WTC11 (cell line): ENCODE data around the gene GPC5. TPM values are rescaled to one million over a fixed set of nuclear protein-coding genes. Genes with fewer than 3 reads are reported as not detected.

Source experiments
- ATAC-seq: fragments of 200-7000 bp; cut with Tn5 transposase; 2 replicates; pipeline ENCODE4 v1.10.0; 2021; ENCODE audit warnings: mild to moderate bottlenecking, moderate library complexity
- CTCF ChIA-PET: fragments of 300-600 bp; sonication (Branson Sonifier 250); formaldehyde crosslinking; loops from one replicate; lab custom pipeline; 2021; ENCODE audit warnings: antibody characterized with exemption; lab: Charles Lee
- POLR2A ChIA-PET: fragments of 350-600 bp; sonication (Branson Sonifier 250); formaldehyde crosslinking; loops from one replicate; lab custom pipeline; 2021; ENCODE audit warnings: antibody characterized with exemption; lab: Charles Lee
- DNase-seq: peaks from one replicate; pipeline ENCODE4 v3.0.0; 2021; ENCODE audit warnings: low spot score
- H3K27ac Mint-ChIP-seq: 2 replicates; pipeline ENCODE4 v1.8.0; 2021; ENCODE audit warnings: mixed read lengths
- H3K27me3 Mint-ChIP-seq: 2 replicates; pipeline ENCODE4 v1.8.0; 2021; ENCODE audit warnings: low read depth, mild to moderate bottlenecking, moderate library complexity, mixed read lengths
- H3K36me3 Mint-ChIP-seq: 2 replicates; pipeline ENCODE4 v1.8.0; 2021; ENCODE audit warnings: mixed read lengths
- H3K4me1 Mint-ChIP-seq: 2 replicates; pipeline ENCODE4 v1.8.0; 2022; ENCODE audit warnings: mixed read lengths
- H3K4me3 Mint-ChIP-seq: 2 replicates; pipeline ENCODE4 v1.8.0; 2021; ENCODE audit warnings: mild to moderate bottlenecking, moderate library complexity, mixed read lengths
- H3K9me3 Mint-ChIP-seq: 2 replicates; pipeline ENCODE4 v1.8.0; 2021; ENCODE audit warnings: mixed read lengths
- CREM ChIP-seq: sonication (generic); formaldehyde crosslinking; IDR thresholded peaks from 2 replicates; pipeline ENCODE4 v1.8.1; 2022; ENCODE audit warnings: mild to moderate bottlenecking, missing genetic modification reagents, moderate library complexity
- E2F1 ChIP-seq: sonication (generic); formaldehyde crosslinking; IDR thresholded peaks from 2 replicates; pipeline ENCODE4 v1.8.0; 2022; ENCODE audit warnings: mild to moderate bottlenecking, missing genetic modification reagents
- E2F4 ChIP-seq: sonication (generic); formaldehyde crosslinking; IDR thresholded peaks from 2 replicates; pipeline ENCODE4 v1.8.1; 2022; ENCODE audit warnings: low read depth, mild to moderate bottlenecking, moderate library complexity, missing genetic modification reagents, borderline replicate concordance
- ERG ChIP-seq: fragments of 250-450 bp; sonication (Bioruptor Pico); IDR thresholded peaks from 2 replicates; pipeline ENCODE4 v1.8.0; 2021; ENCODE audit warnings: mild to moderate bottlenecking
- FOXP4 ChIP-seq: sonication (generic); formaldehyde crosslinking; IDR thresholded peaks from 2 replicates; pipeline ENCODE4 v1.8.0; 2022; ENCODE audit warnings: mild to moderate bottlenecking, missing genetic modification reagents
- GTF2I ChIP-seq: fragments of 250-450 bp; sonication (Bioruptor Pico); conservative IDR thresholded peaks from 2 replicates; pipeline ENCODE4 v1.4.0; 2021; ENCODE audit warnings: mild to moderate bottlenecking
- JUN ChIP-seq: sonication (generic); formaldehyde crosslinking; IDR thresholded peaks from 2 replicates; pipeline ENCODE4 v1.8.0; 2023; ENCODE audit warnings: mild to moderate bottlenecking, missing genetic modification reagents
- NFYB ChIP-seq: sonication (generic); formaldehyde crosslinking; conservative IDR thresholded peaks from 2 replicates; pipeline ENCODE4 v1.8.0; 2022; ENCODE audit warnings: low read depth, missing genetic modification reagents
- NR3C1 ChIP-seq: sonication (generic); formaldehyde crosslinking; conservative IDR thresholded peaks from 2 replicates; pipeline ENCODE4 v1.8.1; 2023; ENCODE audit warnings: low read depth, mild to moderate bottlenecking, missing genetic modification reagents
- PREB ChIP-seq: sonication (generic); formaldehyde crosslinking; IDR thresholded peaks from 2 replicates; pipeline ENCODE4 v1.8.1; 2022; ENCODE audit warnings: mild to moderate bottlenecking, missing genetic modification reagents, moderate library complexity, borderline replicate concordance
- RELA ChIP-seq: sonication (generic); formaldehyde crosslinking; IDR thresholded peaks from 2 replicates; pipeline ENCODE4 v1.8.1; 2022; ENCODE audit warnings: missing genetic modification reagents, mild to moderate bottlenecking, borderline replicate concordance
- SMAD3 ChIP-seq: sonication (generic); formaldehyde crosslinking; IDR thresholded peaks from 2 replicates; pipeline ENCODE4 v1.8.0; 2022; ENCODE audit warnings: missing genetic modification reagents, mild to moderate bottlenecking, borderline replicate concordance
- ZMAT4 ChIP-seq: fragments of 250-450 bp; sonication (Bioruptor Pico); IDR thresholded peaks from 2 replicates; pipeline ENCODE4 v1.9.0; 2021; ENCODE audit warnings: mild to moderate bottlenecking
- ZNF219 ChIP-seq: sonication (generic); formaldehyde crosslinking; IDR thresholded peaks from 2 replicates; pipeline ENCODE4 v1.8.0; 2023; ENCODE audit warnings: missing genetic modification reagents, mild to moderate bottlenecking, borderline replicate concordance
- ZNF532 ChIP-seq: fragments of 250-450 bp; sonication (Bioruptor Pico); IDR thresholded peaks from 2 replicates; pipeline ENCODE4 v1.9.0; 2021; ENCODE audit warnings: mild to moderate bottlenecking, borderline replicate concordance
- total RNA-seq: library from RNA; stranded (reverse); gene quantifications from 3 replicates; pipeline ENCODE4 v1.2.3, GENCODE V29; 2021

The GPC5 gene
- total RNA-seq, 1 experiment from 2014 or later = 0.46 TPM

- TF ChIP-seq FOXP4 (CRISPR knock-in tag) = no peak
- no peak for TF ChIP-seq GTF2I (CRISPR knock-in tag)
- no peak for TF ChIP-seq E2F4 (CRISPR knock-in tag)
- TF ChIP-seq RELA (CRISPR knock-in tag) = no peak
- no peak for TF ChIP-seq NFYB (CRISPR knock-in tag)
- TF ChIP-seq CREM (CRISPR knock-in tag) = no peak
Measured at GRCh38 chr13:91657283-91657682, 258.9 kb downstream of the GPC5 start (continued).

GRCh38 chr13:91659256-91660075, 261.0 kb downstream of the GPC5 start:
- CTCF ChIA-PET = interaction anchor here (1.4 to 1.7 kb wide), 2 partner anchors 12 kb away, joined by 5 to 6 read pairs; no protein-coding TSS in a partner anchor
- no peaks in the 10 kb centered on the region for H3K27me3 Mint-ChIP-seq
- ATAC-seq = no peak; the same call in 1 of the 2 replicates
- no peak overlapping the region for H3K4me3 Mint-ChIP-seq
- no peaks in the 10 kb centered on the region for H3K4me1 Mint-ChIP-seq
- no peaks in the 10 kb centered on the region for H3K9me3 Mint-ChIP-seq
- H3K36me3 Mint-ChIP-seq = no peaks in the 10 kb centered on the region
- no peak overlapping the region for H3K27ac Mint-ChIP-seq
- TF ChIP-seq NR3C1 (CRISPR knock-in tag) = no peak
- TF ChIP-seq ZMAT4 (CRISPR knock-in tag) = no peak
- no peak for TF ChIP-seq ZNF532 (CRISPR knock-in tag)
- no peak for TF ChIP-seq E2F1
- no peak for TF ChIP-seq PREB
- no peak for TF ChIP-seq SMAD3 (CRISPR knock-in tag)
- no peak for TF ChIP-seq ZNF219 (CRISPR knock-in tag)
- TF ChIP-seq JUN (CRISPR knock-in tag) = no peak
- no peak for TF ChIP-seq ERG
- POLR2A ChIA-PET = no interaction called here
- no peak for DNase-seq
